Hematopoietic multipotent progenitor cell treated with erythropoietin and hydrocortisone succinate and interleukin-3 and kit ligand, for 4 days (in vitro differentiated cells): Measurements from ENCODE around the gene FOXP1.

Source experiments
- DNase-seq: peaks from one replicate; pipeline ENCODE4 v3.0.0-alpha.2; 2015

Gene FOXP1

DNA sequence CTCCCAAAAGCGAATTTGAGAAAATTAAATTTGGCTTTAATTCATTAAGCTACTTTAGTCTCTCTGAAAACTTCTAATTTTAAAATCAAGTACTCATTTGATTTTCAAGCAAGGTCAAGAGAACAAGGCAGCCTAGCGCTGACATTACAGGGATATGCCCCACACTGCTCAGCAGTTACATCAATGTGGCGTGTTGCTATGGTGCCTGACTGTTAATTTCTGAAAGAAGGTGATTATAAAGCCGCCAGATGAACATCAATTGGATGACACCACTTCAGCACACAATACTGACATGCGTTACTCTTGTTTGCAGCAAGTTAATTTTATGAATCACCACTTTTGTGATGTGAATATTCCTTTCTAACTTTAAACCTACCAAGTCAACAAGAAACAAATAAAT lies 284.4 kb downstream of the FOXP1 start:
- DNase-seq, result no peak

DNA sequence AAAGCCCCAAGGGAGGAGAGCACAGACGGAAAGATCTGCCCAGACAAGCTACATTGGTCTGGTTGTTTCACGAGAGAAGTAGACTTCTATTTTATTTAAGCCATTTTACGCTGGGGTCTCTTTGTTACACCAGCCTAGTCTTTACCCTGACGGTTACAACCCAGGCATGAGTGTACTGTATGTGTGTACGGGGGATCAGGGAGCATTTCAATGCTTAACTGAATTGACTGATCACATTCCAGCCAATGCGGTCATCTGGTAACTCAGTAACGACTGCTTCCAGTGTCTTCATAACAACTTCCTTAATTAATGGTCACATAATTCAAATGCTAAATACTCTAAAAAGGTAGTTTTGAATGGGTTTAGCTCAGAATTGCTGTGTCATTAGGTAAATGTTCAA lies 288.6 kb downstream of the FOXP1 start:
- no peak for DNase-seq

DNA sequence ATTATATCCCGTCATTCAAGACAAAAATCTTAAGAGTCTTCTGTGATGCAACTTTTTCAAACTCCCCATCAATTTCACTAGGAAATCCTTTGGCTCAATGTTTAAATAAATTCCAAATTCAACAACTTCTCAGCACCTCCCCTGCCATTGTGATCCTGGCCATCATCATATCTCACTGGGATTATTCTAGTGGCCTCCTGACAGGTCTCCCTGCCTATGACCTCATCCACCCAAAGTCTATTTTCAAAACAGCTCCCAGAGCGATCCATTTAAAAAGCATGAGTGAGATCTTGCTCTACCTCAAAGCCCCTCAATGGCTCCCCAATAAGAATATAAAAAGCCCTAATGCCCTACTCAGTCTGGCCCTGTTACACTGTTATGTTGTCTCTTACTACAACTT lies 293.2 kb downstream of the FOXP1 start:
- no peak for DNase-seq

DNA sequence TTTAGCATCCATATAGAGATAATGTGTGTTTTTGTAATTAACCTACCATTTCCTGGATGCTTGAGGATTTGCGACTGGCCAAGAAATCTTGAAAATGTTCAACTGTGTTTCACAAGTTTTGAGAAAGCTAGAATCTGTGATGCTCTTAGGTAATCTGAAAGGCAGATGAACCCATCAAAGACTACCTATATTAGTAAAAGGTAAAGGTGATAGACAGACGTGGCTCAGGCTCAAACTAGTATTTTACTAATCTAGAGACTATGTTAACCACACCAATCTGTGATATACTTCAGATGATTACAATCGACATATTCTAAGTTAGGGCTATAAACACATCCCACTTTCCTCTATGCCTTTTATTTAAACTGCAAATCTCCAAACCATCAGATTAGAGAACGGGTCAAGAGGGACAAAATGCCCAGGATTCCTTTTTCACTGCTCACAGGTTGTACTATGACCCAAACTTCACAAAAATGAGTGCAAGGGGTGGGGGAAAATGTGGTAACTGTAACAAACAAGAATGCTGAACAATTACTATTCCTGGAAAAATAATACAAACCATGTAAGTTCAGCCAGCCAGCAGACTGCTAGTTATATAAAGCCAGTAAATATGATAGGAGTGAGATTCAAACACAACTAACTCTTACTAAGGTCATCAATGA lies 295.1 kb downstream of the FOXP1 start:
- DNase-seq, result no peak

DNA sequence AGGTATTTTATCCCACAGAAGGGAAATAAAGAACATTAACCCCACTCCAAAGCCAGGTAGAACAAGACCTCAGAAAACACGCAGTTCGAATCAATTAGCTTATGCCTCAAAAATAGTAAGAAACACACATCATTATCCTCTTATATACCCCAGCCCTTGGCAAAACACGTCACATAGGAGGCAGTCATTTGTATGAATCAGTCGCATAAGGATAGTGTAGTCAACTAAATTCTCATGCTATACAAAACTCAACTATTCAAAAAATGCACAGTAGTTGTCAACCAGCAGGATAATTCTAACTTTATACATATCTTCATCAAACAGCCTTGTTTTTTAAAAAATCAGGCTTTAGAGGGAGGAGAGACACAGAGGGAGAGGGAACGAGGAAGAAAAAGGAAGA lies 298.4 kb downstream of the FOXP1 start:
- no peak for DNase-seq

DNA sequence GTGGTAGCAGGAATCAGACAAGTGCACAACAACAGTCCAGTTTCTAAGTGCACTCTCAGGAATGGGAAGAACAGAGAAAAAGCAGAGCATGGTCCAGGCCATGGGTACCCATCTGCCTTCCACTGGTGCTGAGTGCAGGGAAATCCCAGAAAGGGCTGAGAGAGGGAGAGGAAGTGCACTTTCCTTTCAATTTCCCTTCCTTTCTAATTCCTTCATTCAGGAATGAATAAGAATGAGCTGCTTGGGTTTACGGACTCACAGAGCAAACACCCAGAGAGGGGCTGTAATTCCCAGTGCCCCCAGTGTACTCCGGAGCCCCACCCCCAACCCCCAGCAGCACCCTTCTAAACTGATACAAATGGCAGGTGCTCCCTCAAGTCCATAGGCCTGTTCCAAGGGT lies 300.6 kb downstream of the FOXP1 start:
- no peak for DNase-seq

DNA sequence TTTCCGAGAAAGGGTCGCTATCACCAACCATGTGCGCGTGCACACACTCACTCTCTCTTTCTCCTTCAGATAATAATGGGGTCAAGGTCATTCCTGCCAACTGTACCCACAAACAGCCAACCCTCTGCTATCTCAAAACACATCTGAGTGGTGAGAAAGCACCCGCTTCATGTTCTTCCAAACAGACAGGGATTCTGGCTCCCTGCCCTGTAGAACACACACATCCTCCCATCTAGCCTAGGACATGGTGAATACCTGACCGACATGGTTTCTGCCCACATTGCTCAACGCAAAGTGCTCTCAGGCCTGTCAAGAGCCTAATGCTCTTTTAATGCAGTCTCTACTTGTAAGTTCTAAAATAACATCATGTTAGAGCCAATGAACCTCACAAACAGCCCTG lies 302.2 kb downstream of the FOXP1 start:
- peak; percentile 78 for DNase-seq

DNA sequence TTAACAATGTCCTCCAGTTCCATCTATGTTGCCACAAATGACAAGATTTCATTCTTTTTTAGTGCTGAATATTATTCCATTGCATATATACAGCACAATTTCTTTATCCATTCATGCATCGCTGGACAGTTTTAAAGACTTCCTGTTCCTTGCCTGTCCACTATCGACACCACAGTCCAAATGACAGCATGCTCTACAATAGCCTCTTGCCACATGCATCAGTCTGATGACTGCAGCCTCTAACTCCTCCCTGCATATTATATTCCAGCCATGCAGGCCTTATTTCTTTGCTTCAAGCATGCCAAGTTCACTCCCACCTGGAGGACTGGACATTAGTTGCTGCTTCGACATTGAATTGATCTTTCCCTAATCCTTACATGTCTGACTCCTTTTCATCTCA lies 306.2 kb downstream of the FOXP1 start:
- DNase-seq, result no peak

DNA sequence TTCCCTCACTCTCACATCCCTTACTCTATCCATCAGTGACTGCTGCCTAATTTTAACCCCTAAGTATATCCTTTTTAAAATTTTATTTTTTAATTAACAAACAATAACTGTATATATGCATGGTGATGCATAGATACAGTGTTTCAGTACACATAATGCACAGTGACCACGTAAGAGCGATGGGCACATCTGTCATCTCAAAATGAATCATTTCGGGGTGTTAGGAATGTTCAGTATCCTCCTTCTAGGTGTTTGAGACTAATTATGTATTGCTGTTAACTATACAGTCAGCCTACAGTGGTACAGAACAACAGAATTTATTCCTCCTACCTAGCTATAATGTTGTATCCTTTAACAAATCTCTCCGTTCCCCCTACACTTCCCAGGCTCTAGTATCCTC lies 307.0 kb downstream of the FOXP1 start:
- DNase-seq, result no peak

DNA sequence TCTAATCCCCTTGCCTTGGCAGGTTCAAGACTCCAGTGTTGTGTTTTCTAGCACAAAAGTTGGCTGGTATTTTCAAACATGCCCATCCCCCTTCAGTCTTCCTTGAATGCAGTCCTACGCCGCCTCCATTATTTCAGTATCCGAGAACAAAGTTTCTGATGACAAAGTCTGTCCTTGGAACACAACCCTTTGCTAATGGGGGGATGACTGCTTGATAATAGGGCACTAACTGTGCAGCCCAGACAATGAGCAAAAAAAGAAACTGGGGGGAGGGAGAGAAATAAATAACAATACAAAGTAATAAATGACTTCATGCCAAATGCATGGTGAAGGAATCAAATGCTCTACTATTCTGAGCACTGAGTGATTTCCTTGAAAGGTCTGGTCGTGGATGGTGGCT lies 310.1 kb downstream of the FOXP1 start:
- no peak for DNase-seq

DNA sequence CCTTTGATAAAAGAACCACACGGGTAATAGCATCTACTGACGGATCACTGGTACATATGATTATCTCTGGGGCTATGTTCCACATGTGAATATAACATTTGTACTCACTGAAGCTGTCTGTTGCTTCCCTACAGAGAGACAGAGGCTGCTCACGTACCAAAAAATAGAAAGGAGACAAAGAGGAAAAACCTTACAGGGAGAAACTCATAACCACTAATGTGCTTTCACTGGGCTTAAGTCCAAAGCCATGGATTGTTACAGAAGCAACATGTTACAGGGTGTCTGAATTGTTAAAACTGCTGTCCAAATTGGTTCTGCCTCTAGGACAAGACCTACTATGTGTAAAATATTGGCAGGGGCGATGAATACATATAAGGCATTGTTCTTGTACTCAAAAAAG lies 311.9 kb downstream of the FOXP1 start:
- DNase-seq, result peak; percentile 14

DNA sequence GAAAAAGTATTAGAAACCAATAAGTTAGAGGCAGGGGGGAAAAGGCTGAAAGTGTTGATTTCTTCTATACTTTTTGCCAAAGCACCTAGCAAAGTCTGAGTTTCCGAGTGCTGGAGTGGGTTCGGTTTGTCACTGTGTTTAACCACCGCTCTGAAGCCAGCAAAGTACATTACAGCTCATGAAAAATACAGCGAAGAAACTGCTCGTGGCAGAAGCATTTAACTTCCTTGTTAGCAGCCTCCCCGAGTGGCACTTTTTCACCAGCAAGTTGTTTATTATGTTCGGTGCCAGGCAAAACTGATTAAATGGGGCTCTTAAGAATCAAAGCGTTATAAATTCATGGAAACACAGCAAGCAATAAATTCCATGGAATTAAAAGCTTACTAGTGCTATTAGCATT lies 313.6 kb downstream of the FOXP1 start:
- DNase-seq, result peak; percentile 61

DNA sequence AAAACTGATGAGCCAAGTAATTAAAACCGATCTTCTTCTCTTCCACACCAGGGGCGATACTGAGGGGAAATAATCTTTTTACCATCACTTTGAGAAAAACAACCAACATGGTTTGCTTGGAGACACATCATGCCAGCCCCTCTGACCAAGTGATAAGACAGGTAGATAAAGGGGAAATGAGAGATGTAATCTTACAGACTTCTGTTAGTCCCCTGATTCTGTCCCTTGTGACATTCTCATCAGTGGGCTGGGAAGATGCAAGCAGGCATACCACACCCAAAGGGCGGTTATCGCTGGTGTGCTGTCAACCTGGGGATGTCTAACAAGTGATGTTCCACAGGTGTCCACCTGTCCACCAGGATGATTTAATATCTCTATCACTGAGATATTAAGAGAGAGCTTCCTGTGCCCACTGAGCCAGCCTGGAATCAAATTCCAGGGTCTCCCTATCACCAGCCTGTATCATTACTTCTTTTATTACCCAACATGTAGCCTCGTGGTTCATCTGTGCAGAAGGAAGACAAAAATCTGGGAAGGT lies 315.0 kb downstream of the FOXP1 start:
- DNase-seq, result no peak

DNA sequence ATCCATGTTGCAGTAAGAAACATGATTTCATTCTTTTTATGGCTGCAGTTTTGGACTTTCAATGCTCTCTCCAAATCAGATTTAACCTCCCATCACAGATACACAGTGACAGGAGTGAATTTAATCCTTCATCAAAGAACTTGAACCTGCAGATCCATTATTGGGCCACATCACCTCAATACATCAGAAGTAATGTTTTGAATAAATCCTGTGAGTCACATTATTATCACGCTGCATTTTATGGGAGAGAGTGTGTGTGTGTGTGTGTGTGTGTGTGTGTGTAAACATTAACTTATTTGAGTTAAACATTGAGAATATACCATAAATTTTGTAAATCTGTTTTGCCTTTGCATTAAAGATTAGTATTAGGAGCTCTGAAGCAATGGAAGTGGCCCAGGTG lies 316.7 kb downstream of the FOXP1 start:
- no peak for DNase-seq

DNA sequence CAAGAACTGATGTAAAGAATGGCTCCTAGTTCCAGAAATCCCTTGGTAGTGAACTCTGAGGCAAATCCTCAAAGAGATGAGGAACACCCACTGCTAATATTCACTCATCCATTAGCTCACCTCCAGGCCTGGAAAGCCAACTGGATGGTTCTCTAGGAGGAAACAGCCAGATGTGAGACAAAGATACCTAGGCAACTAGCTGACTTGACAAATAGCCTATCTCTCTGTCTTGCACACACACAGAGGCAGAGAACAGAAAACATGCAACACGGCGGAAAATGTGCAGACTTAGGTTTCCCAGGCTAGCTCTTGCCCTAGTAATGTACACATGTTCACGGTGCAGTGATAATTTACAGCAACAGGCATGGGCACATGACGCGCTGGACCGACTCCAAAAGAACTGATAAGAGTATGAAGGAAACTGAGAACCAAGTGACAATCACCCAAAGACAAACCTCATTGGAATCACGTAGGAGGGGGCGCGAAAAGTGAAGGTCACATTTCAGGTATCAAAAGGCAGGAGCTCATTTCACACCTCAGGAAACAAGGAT lies 318.1 kb downstream of the FOXP1 start:
- peak; percentile 61 for DNase-seq

DNA sequence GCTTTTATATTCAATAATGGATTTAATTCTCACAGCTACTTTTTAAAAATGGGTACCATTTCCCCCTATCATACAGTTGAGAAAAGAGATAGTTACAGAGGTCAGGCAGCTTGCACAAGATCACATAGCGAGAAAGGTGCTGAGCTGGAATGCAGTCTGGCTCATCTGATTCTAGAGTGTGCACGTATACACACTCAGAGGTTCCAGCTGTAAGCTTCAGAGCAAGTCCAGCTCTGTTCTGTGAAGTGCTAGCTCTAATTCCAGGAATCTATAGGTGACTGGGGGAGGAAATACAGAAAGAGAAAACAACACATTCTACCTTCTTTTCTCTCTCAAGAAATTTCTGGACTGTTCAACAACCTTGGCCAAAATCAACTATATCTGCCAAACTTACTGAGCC lies 318.7 kb downstream of the FOXP1 start:
- no peak for DNase-seq

DNA sequence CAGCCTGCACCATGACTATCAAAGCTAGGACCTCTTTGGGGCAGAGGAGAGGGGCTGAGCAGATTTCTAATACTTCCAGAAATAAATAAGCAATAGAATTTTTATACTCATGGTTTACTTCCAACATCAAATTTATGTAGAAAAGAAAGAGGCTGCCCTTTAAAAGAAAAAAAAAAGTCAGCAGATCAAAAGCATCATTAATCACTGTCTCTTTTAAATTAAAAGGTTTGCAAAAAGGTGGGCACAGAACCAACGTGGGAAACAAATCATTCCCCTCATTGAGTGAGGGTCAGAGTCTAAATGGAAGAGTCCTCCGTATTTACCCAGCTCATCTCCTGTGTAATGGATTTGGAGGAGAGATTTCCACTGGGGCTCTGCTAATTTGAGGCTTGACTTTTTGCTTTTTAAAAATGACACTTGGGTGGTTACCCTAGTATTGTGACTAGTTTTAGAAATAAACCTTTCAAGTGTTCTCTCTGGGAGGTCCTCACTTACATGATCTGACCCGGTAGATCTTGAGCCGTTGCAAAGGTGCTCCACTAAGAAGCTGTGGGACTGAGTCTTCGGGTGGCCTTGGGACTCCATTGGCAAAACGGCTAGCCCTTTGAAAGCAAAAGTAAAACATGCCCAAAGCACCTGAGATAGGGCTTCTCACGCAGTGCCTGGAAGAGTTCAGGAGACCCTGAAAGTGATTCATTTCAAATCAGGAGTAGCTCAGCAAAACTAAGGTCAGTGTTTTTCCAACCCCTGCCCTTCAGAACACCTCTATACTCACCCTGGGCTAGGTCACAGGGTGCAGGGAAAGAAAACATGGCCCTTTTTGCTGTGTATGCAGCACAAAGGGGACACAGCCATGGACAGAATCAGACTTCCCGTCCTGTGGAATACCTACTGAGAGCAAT lies 320.9 kb downstream of the FOXP1 start:
- DNase-seq, result no peak

DNA sequence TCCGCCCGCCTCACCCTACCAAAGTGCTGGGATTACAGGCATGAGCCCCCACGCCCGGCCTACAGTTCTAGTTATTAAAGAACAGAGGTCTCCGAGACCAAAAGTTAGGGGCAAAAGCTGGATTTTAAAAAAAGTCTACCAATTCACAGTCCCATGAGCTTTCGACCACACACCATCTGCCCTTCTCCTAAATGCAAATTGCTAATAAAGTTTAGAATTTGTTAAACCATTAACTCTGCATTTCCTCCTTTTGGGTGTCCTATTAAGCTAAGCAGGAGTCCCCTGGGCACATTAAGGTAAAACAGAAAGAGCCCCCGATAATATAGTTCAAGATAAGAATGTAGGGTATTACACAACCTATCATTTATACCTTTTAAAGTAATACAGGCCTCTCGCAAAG lies 322.7 kb downstream of the FOXP1 start:
- no peak for DNase-seq

DNA sequence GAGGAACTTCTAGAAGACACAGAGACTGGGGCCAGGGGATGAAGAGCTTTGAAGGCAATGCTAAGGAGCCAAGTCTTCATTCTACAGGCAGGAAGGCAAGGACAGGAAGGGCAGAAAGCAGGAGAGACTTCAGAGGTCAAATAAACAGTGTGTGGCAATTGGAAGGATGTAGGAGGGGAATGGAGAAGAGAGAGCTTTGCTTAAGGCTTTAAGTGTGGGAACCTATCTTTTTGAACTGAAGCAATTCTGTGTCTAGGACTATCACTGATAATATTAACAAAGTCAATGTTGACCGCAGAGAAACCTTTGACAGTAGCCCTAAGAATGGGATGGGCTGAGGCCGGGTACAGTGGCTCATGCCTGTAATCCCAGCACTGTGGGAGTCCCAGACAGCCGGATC lies 325.0 kb downstream of the FOXP1 start:
- no peak for DNase-seq

DNA sequence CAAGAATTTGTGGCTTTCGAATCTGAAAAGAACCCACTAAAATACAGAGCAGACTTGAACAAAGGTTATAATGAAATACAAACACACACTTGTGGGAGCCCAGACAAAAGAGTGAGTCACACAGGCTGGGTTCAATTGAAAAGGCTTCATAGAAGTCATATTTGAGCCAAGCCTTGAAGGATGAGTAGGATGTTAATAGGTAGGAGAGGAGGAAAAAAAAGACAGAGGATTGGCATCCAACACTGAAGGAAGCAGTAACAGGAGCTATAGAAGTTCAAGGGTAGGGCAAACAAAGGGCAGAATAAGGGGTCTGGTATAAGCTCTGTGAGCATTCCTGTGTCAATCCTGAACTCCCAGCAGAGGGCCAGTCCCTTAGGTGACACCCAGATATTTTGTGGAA lies 325.4 kb downstream of the FOXP1 start:
- no peak for DNase-seq

DNA sequence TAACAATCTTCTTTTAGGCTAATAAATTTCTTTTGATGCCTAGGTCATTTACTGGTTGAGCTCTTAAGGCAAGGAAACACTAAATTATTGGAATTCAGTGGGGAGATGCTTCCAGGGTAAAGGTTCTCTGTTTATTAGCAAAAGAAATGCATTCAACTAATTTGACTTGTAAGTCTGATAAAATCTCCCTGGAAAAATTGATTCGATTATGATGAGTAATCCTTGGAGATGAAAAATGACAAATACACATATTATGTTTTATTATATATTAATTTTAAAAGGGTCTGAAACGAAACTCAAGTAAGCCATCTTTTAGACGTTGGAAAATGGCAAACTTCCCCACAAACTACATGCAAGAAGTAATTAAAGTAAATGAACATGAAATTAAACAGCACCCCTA lies 328.0 kb downstream of the FOXP1 start:
- no peak for DNase-seq

DNA sequence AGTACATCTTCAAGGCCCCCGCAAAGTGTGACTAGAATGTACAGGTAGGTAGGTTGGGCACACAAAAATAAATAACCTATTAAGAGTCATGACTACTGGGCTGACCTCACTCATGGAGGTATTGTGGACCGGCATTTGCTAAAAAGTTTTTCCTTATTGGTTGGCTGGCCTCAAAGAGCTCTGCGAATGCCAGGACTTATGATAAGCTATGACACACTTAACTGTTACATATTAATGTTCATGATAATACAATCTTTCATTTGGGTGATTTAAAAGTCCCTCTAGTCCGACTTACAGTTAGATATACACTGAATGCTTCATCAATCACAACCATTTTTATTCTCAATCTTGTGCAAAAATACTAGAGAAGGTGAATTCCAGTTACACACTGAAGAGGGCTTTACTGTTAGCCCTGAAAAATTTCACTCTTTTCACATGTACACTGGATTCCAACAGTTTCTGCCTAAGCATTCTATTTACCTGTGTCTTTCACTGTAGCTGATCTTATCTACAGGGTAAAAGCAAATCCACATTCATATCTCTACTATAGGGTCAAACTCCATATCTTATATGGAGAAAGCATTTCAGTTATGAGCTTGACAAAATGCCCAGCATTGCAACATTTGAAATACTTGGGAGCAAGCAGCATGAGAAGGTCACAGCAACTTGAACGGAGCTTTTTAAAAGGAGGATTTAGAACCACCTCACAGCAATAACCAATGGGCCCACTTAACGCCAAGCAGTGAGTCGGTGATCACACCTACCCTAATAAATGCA lies 329.1 kb downstream of the FOXP1 start:
- no peak for DNase-seq

DNA sequence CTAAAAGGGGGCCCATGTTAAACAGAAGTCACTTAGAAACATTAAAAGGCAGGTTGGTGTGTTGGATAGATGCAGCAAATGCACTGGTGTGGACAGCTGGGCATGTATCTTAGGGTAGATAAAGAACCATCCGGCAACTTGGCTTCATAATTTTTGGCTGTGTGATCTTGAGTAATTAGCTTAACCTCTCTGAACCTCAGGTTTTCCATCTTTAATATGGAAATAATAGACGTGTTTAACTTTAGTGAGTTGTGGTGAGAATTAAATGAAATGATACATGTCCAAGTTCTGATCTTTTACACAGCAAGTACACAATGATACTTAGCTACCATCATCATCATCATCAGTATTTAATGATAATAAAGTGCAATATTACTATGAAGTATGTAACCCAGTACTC lies 330.4 kb downstream of the FOXP1 start:
- no peak for DNase-seq
